ENCODE data around the gene PDGFA.

Gene PDGFA

GRCh38 chr7:515628-516027 lies 4.0 kb downstream of the PDGFA start:
- DNase-seq = no peak

- peak; percentile 54 for DNase-seq
These were observed 4.7 kb downstream of the PDGFA start for GRCh38 chr7:514651-515598.

- DNase-seq = no peak
These were observed 5.4 kb downstream of the PDGFA start for GRCh38 chr7:514242-514641.

- peak; percentile 37 for DNase-seq
These were observed 6.0 kb downstream of the PDGFA start for GRCh38 chr7:513521-514166.

- DNase-seq = peak; percentile 24
These were observed 6.9 kb downstream of the PDGFA start for GRCh38 chr7:512541-513311.

GRCh38 chr7:512146-512510 lies 7.5 kb downstream of the PDGFA start:
- no peak for DNase-seq

GRCh38 chr7:511476-512145 lies 8.0 kb downstream of the PDGFA start:
- DNase-seq = no peak

GRCh38 chr7:510782-511281 lies 8.8 kb downstream of the PDGFA start:
- DNase-seq = no peak

GRCh38 chr7:510131-510481 lies 9.5 kb downstream of the PDGFA start:
- DNase-seq = no peak

GRCh38 chr7:509426-510130 lies 10.1 kb downstream of the PDGFA start:
- no peak for DNase-seq

- DNase-seq = no peak
These were observed 11.0 kb downstream of the PDGFA start for GRCh38 chr7:508461-509170.

- DNase-seq = no peak
These were observed 11.9 kb downstream of the PDGFA start for GRCh38 chr7:507623-508300.

- no peak for DNase-seq
These were observed 12.6 kb downstream of the PDGFA start for GRCh38 chr7:506921-507622.

GRCh38 chr7:506391-506831 lies 13.2 kb downstream of the PDGFA start:
- DNase-seq = no peak

- no peak for DNase-seq
These were observed 14.5 kb downstream of the PDGFA start for GRCh38 chr7:505171-505570.

GRCh38 chr7:504221-505111 lies 15.2 kb downstream of the PDGFA start:
- DNase-seq = no peak

GRCh38 chr7:503575-504111 lies 16.0 kb downstream of the PDGFA start:
- DNase-seq = no peak

GRCh38 chr7:502296-502695 lies 17.4 kb downstream of the PDGFA start:
- no peak for DNase-seq

GRCh38 chr7:501526-501925 lies 18.1 kb downstream of the PDGFA start:
- no peak for DNase-seq

All from T1000 (cell line).